ENCODE results near the gene IKZF3. TPM values are rescaled to one million over a fixed set of nuclear protein-coding genes. Genes with fewer than 3 reads are reported as not detected.

Gene IKZF3
- total RNA-seq, 1 donor: not detected

- no peak overlapping the region for H3K4me3 ChIP-seq (ENCODE audit: low read depth, low read length)
- no peak for DNase-seq (ENCODE audit: low read depth)
- TF ChIP-seq CTCF (IDR thresholded peaks at IDR 0.05; ENCODE audit: insufficient read depth, low read length): no peak
These were observed 126.8 kb downstream of the IKZF3 start for GRCh38 chr17:39737206-39737759.

- no peak for DNase-seq (ENCODE audit: low read depth)
- no peak for TF ChIP-seq CTCF (IDR thresholded peaks at IDR 0.05; ENCODE audit: insufficient read depth, low read length)
- H3K4me3 ChIP-seq (ENCODE audit: low read depth, low read length): no peak overlapping the region
These were observed 127.6 kb downstream of the IKZF3 start for GRCh38 chr17:39736319-39737165.

- no peak for DNase-seq (ENCODE audit: low read depth)
- TF ChIP-seq CTCF (IDR thresholded peaks at IDR 0.05; ENCODE audit: insufficient read depth, low read length): no peak
- no peak overlapping the region for H3K4me3 ChIP-seq (ENCODE audit: low read depth, low read length)
These were observed 128.2 kb downstream of the IKZF3 start for GRCh38 chr17:39735882-39736281.

- no peak overlapping the region for H3K4me3 ChIP-seq (ENCODE audit: low read depth, low read length)
- no peak for TF ChIP-seq CTCF (IDR thresholded peaks at IDR 0.05; ENCODE audit: insufficient read depth, low read length)
- DNase-seq (ENCODE audit: low read depth): no peak
These were observed 131.5 kb downstream of the IKZF3 start for GRCh38 chr17:39732586-39732985.

GRCh38 chr17:39730095-39730921, 133.8 kb downstream of the IKZF3 start, which contains the start of gene MIEN1:
Gene MIEN1 (minus strand): TSS chr17:39730532. CDS start chr17:39730495, 37 bp downstream.
- peak; percentile 80 for TF ChIP-seq CTCF (IDR thresholded peaks at IDR 0.05; ENCODE audit: insufficient read depth, low read length)
- peak; percentile 77 for DNase-seq (ENCODE audit: low read depth)
- peak within 1 kb of the TSS; percentile 90 for H3K4me3 ChIP-seq (ENCODE audit: low read depth, low read length)

DNA sequence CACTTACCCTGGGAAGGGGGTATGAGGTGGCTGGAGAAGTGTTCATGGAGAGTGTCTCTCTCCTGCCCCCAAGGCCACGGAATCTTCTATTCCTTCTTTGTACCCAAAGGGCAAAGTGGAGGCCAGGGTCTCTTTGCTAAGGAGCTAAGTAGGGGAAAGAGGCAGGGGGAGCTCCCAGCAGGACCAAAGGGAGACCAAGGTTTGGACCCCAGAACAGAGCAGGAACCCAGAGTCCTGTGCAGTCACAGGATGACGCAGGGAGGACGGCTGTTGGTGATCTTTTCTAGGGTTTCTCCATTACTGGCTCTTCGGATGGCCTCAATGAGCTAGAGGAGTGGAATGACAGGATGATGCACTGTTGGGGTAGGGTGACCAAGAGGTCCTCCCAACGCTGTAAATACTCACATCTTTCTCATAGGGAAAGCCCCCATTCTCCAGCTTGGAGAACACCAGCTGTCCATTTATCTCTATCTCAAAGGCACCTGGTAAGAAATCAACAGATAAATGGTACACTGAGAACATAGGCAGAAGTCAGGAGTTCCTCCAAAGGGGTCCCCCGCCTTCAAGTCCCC, 134.7 kb downstream of the IKZF3 start:
- TF ChIP-seq CTCF (IDR thresholded peaks at IDR 0.05; ENCODE audit: insufficient read depth, low read length): no peak
- DNase-seq (ENCODE audit: low read depth): no peak
- H3K4me3 ChIP-seq (ENCODE audit: low read depth, low read length): peak overlapping the region; percentile 90
